ENCODE results near the gene GAS7. TPM values are rescaled to one million over a fixed set of nuclear protein-coding genes. Genes with fewer than 3 reads are reported as not detected.

Gene GAS7
- total and polyA plus RNA-seq, 7 donors = 6.5 to 67.6 (median 35.1) TPM

DNA sequence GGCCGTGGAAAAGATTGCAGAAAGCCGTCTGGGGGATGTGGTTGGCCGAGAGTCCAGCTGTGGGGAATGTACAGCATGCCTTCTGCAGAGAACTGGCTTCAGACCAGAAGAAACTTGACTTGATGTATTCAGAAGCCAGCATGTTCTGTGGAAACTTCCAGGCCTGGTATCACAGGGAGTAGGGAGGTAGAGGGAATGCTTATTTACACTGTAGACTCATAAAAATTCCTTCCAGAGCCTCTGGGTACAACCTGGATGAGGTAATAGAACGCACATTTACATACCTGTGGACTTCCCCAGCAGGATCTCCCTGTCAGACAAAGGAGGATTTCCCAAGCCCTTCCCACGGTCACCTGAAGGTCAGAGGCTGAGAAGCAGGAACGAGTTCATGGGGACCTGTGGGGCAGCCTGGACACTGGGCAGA, 11.8 kb upstream of the GAS7 start:
- Histone ChIP-seq H3K27ac (peak overlapping the region in 3 of 4 donors; percentile 62 to 75 (median 74)), H3K9me3 (peaks cover 0 to 10% (median 0%) of the 10 kb centered on the region in 4 donors), H3K36me3 (no peaks in the 10 kb centered on the region), H3K27me3 (no peaks in the 10 kb centered on the region), H3K4me1 (peaks cover 0 to 24% (median 15%) of the 10 kb centered on the region in 4 donors), H3K4me3 (no peak overlapping the region)
- no peak for DNase-seq
- 13 to 55% methylated on average over 6 of the region's 6 CpGs for WGBS, 2 donors
- intact Hi-C loops (cut with DNase I) = no loop called here
- TF ChIP-seq, protein P1, sequence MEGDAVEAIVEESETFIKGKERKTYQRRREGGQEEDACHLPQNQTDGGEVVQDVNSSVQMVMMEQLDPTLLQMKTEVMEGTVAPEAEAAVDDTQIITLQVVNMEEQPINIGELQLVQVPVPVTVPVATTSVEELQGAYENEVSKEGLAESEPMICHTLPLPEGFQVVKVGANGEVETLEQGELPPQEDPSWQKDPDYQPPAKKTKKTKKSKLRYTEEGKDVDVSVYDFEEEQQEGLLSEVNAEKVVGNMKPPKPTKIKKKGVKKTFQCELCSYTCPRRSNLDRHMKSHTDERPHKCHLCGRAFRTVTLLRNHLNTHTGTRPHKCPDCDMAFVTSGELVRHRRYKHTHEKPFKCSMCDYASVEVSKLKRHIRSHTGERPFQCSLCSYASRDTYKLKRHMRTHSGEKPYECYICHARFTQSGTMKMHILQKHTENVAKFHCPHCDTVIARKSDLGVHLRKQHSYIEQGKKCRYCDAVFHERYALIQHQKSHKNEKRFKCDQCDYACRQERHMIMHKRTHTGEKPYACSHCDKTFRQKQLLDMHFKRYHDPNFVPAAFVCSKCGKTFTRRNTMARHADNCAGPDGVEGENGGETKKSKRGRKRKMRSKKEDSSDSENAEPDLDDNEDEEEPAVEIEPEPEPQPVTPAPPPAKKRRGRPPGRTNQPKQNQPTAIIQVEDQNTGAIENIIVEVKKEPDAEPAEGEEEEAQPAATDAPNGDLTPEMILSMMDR (IDR thresholded peaks at IDR 0.05) = no peak
- TF ChIP-seq POLR2AphosphoS5 (IDR thresholded peaks at IDR 0.05) = peak in 3 of 4 donors; percentile 8 to 59 (median 28)
- TF ChIP-seq EP300 (IDR thresholded peaks at IDR 0.05) = peak in 1 of 4 donors; percentile 52

DNA sequence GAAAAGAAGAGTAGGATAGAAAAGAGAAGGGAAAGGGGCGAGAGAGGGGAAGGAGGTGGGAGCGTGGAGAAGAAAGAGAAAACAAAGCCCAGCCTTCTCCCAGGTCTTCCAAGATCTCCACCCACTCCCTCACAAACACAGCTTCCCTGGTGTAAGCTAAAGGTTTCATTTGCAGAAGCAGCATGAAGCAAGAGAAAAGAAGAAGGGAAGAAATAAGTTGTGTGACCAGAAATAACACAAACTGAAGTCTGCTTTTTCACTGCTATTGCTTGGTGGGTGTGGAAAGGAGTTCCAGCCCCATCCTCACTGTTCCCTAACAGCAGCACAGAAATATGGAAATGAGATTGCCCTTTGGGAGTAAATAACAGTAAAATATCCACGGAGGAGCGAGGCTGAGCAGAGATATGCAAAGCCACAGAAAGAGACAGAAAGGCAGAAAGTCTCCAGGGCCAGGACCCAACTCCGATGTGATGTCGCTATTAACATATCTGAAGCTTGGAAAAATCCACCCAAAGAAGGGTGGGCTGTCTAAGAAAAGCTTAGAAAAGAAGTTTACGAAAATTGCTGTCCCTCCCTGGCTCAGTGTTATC, 10.3 kb upstream of the GAS7 start:
- Histone ChIP-seq H3K36me3 (no peaks in the 10 kb centered on the region), H3K27me3 (no peaks in the 10 kb centered on the region), H3K27ac (no peak overlapping the region), H3K4me3 (no peak overlapping the region), H3K9me3 (peaks cover 0 to 12% (median 3%) of the 10 kb centered on the region in 4 donors), H3K4me1 (peaks cover 0 to 24% (median 15%) of the 10 kb centered on the region in 4 donors)
- 70 to 72% methylated on average over 7 of the region's 7 CpGs for WGBS, 2 donors
- DNase-seq = no peak
- intact Hi-C loops (cut with DNase I) = no loop called here
- TF ChIP-seq, protein P1 (IDR thresholded peaks at IDR 0.05) = no peak
- no peak for TF ChIP-seq EP300 (IDR thresholded peaks at IDR 0.05)
- no peak for TF ChIP-seq POLR2A (IDR thresholded peaks at IDR 0.05)
- no peak for TF ChIP-seq POLR2AphosphoS5 (IDR thresholded peaks at IDR 0.05)

DNA sequence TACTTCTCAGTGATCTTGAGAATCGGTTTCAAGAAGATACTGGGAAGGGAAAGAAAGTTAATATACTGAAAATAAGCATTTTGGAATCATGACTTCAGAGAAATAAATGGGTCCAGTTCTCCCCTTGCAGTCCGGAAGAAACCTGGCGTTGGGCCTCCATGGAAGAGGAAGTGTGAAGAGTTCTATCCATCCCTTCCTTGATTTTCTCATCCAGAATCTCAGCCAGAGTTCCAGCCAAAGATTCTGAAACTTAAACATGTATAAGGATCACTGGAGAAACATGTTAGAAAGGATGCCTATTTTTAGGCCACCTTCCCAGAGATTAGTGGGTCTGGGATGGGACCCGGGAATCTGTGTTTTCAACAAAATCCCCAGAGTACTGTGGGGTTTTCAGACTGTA, 8.7 kb upstream of the GAS7 start:
- Histone ChIP-seq H3K4me3 (no peak overlapping the region), H3K27ac (no peak overlapping the region), H3K4me1 (peaks cover 0 to 24% (median 15%) of the 10 kb centered on the region in 4 donors), H3K27me3 (no peaks in the 10 kb centered on the region), H3K9me3 (peaks cover 0 to 12% (median 3%) of the 10 kb centered on the region in 4 donors), H3K36me3 (no peaks in the 10 kb centered on the region)
- 91 to 96% methylated on average over 4 of the region's 4 CpGs for WGBS, 2 donors
- intact Hi-C loops (cut with DNase I) = no loop called here
- no peak for DNase-seq
- TF ChIP-seq POLR2A (IDR thresholded peaks at IDR 0.05) = no peak
- TF ChIP-seq EP300 (IDR thresholded peaks at IDR 0.05) = no peak
- TF ChIP-seq, protein P1 (IDR thresholded peaks at IDR 0.05) = no peak
- no peak for TF ChIP-seq POLR2AphosphoS5 (IDR thresholded peaks at IDR 0.05)

DNA sequence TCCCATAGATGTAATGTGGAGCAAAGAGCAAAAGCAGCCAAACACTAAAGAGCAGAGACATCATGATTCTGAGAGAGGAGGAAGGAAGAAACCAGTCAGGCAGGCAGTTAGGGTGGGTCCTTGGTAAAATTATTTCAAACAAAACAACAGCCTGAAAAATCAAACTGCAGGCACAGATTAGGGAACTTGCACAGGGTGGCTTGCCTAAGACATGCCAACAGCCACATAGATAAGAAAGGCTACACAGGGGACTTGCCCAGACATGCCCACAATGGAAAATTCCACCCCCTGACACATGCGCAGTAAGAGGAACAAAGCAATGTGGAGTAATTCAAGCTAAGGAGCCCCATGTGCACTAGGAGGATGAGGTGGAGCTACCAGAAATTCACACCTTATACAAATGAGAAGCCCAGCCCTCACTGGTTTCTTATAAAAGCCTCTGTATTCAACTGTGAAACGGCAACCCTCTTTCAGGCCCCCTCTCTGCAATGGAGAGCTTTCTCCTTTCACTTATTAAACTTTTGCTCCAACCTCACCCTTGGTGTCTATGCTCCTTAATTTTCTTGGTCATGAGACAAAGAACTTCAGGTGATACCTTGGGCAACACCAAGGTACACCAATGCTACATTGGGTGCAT, 7.3 kb upstream of the GAS7 start:
- WGBS, 2 donors = 89 to 90% methylated on average over 2 of the region's 2 CpGs
- intact Hi-C loops (cut with DNase I) = no loop called here
- no peak overlapping the region for H3K27ac ChIP-seq
- H3K4me1 ChIP-seq = peaks cover 0 to 20% (median 14%) of the 10 kb centered on the region in 4 donors
- no peak for DNase-seq
- H3K36me3 ChIP-seq = no peaks in the 10 kb centered on the region
- peaks cover 0 to 12% (median 3%) of the 10 kb centered on the region in 4 donors for H3K9me3 ChIP-seq
- no peak overlapping the region for H3K4me3 ChIP-seq
- TF ChIP-seq, protein P1 (IDR thresholded peaks at IDR 0.05) = no peak
- H3K27me3 ChIP-seq = no peaks in the 10 kb centered on the region
